HEK293 (cell line): ENCODE measurements around the gene SLC38A7.
A peak's percentile ranks its signal among the peaks of the same experiment; 100 is the strongest.

Source experiments
- ATF2 ChIP-seq: fragments of 450-650 bp; formaldehyde crosslinking; IDR thresholded peaks from 2 replicates; pipeline ENCODE4 v1.5.1; 2016; ENCODE audit warnings: missing biosample characterization, missing genetic modification characterization, low read depth
- CTCF ChIP-seq: fragments of 450-650 bp; formaldehyde crosslinking; IDR thresholded peaks from 2 replicates; pipeline ENCODE4 v1.5.1; 2016; ENCODE audit warnings: missing biosample characterization, missing genetic modification characterization
- IKZF3 ChIP-seq: fragments of 450-650 bp; IDR thresholded peaks from 2 replicates; pipeline ENCODE4 v1.5.0; 2018; ENCODE audit warnings: missing biosample characterization, mild to moderate bottlenecking, missing genetic modification characterization, moderate library complexity
- MEIS1 ChIP-seq: sonication (generic); formaldehyde crosslinking; IDR thresholded peaks from 2 replicates; pipeline ENCODE4 v1.8.1; 2022; ENCODE audit warnings: missing genetic modification reagents, mild to moderate bottlenecking, borderline replicate concordance
- MZF1 ChIP-seq: fragments of 450-650 bp; formaldehyde crosslinking; IDR thresholded peaks from 2 replicates; pipeline ENCODE4 v1.5.1; 2017; ENCODE audit warnings: missing biosample characterization, missing genetic modification characterization, borderline replicate concordance
- SETDB1 ChIP-seq: IDR thresholded peaks from one replicate; pipeline ENCODE4 v1.6.1; 2017; ENCODE audit warnings: mild to moderate bottlenecking, low read length, moderate library complexity, mixed read lengths; ENCODE audit not compliant: insufficient read length
- SP2 ChIP-seq: fragments of 450-650 bp; formaldehyde crosslinking; IDR thresholded peaks from 2 replicates; pipeline ENCODE4 v1.5.1; 2016; ENCODE audit warnings: missing biosample characterization, missing genetic modification characterization
- YY1 ChIP-seq: fragments of 450-650 bp; formaldehyde crosslinking; IDR thresholded peaks from 2 replicates; pipeline ENCODE4 v1.5.1; 2018; ENCODE audit warnings: missing biosample characterization, missing genetic modification characterization
- ZBTB17 ChIP-seq: fragments of 450-650 bp; formaldehyde crosslinking; IDR thresholded peaks from 2 replicates; pipeline ENCODE4 v1.5.1; 2016; ENCODE audit warnings: missing biosample characterization, missing genetic modification characterization
- ZBTB20 ChIP-seq: fragments of 450-650 bp; formaldehyde crosslinking; IDR thresholded peaks from 2 replicates; pipeline ENCODE4 v1.5.1; 2016; ENCODE audit warnings: missing biosample characterization, missing genetic modification characterization
- ZEB2 ChIP-seq: fragments of 450-650 bp; formaldehyde crosslinking; IDR thresholded peaks from 2 replicates; pipeline ENCODE4 v1.5.1; 2016; ENCODE audit warnings: missing biosample characterization, missing genetic modification characterization
- ZNF121 ChIP-seq: fragments of 450-650 bp; formaldehyde crosslinking; IDR thresholded peaks from 2 replicates; pipeline ENCODE4 v1.5.1; 2016; ENCODE audit warnings: missing biosample characterization, missing genetic modification characterization
- ZNF18 ChIP-seq: fragments of 450-650 bp; formaldehyde crosslinking; IDR thresholded peaks from 2 replicates; pipeline ENCODE4 v1.5.1; 2016; ENCODE audit warnings: missing biosample characterization, missing genetic modification characterization
- ZNF19 ChIP-seq: fragments of 450-650 bp; formaldehyde crosslinking; IDR thresholded peaks from 2 replicates; pipeline ENCODE4; 2016; ENCODE audit warnings: missing biosample characterization, missing genetic modification characterization, low read depth
- ZNF214 ChIP-seq: fragments of 450-650 bp; formaldehyde crosslinking; IDR thresholded peaks from 2 replicates; pipeline ENCODE4 v1.5.1; 2017; ENCODE audit warnings: missing biosample characterization, mild to moderate bottlenecking, missing genetic modification characterization, borderline replicate concordance
- ZNF221 ChIP-seq: fragments of 450-650 bp; formaldehyde crosslinking; IDR thresholded peaks from 2 replicates; pipeline ENCODE4 v1.5.1; 2017; ENCODE audit warnings: missing biosample characterization, missing genetic modification characterization, borderline replicate concordance
- ZNF239 ChIP-seq: fragments of 450-650 bp; formaldehyde crosslinking; IDR thresholded peaks from 2 replicates; pipeline ENCODE4 v1.5.1; 2016; ENCODE audit warnings: missing biosample characterization, missing genetic modification characterization
- ZNF24 ChIP-seq: fragments of 450-650 bp; formaldehyde crosslinking; IDR thresholded peaks from 2 replicates; pipeline ENCODE4 v1.5.1; 2016; ENCODE audit warnings: missing biosample characterization, missing genetic modification characterization
- ZNF341 ChIP-seq: fragments of 450-650 bp; formaldehyde crosslinking; IDR thresholded peaks from 2 replicates; pipeline ENCODE4; 2016; ENCODE audit warnings: low read depth, missing biosample characterization, missing genetic modification characterization
- ZNF366 ChIP-seq: fragments of 450-650 bp; formaldehyde crosslinking; conservative IDR thresholded peaks from 2 replicates; pipeline ENCODE4 v1.5.1; 2016; ENCODE audit warnings: missing biosample characterization, missing genetic modification characterization
- ZNF394 ChIP-seq: fragments of 450-650 bp; formaldehyde crosslinking; IDR thresholded peaks from 2 replicates; pipeline ENCODE4 v1.5.1; 2016; ENCODE audit warnings: missing biosample characterization, missing genetic modification characterization, mild to moderate bottlenecking, moderate library complexity, borderline replicate concordance
- ZNF473 ChIP-seq: fragments of 450-650 bp; formaldehyde crosslinking; IDR thresholded peaks from 2 replicates; pipeline ENCODE4 v1.5.1; 2017; ENCODE audit warnings: missing biosample characterization, missing genetic modification characterization
- ZNF513 ChIP-seq: fragments of 450-650 bp; IDR thresholded peaks from 2 replicates; pipeline ENCODE4 v1.5.1; 2018; ENCODE audit warnings: missing biosample characterization, missing genetic modification characterization
- ZNF548 ChIP-seq: fragments of 450-650 bp; formaldehyde crosslinking; IDR thresholded peaks from 2 replicates; pipeline ENCODE4 v1.5.1; 2016; ENCODE audit warnings: missing biosample characterization, missing genetic modification characterization
- ZNF561 ChIP-seq: fragments of 450-650 bp; IDR thresholded peaks from 2 replicates; pipeline ENCODE4 v1.5.1; 2018; ENCODE audit warnings: missing biosample characterization, missing genetic modification characterization, borderline replicate concordance
- ZNF580 ChIP-seq: fragments of 450-650 bp; formaldehyde crosslinking; IDR thresholded peaks from 2 replicates; pipeline ENCODE4 v1.5.1; 2016; ENCODE audit warnings: missing biosample characterization, missing genetic modification characterization
- ZNF624 ChIP-seq: fragments of 450-650 bp; formaldehyde crosslinking; IDR thresholded peaks from 2 replicates; pipeline ENCODE4 v1.5.1; 2017; ENCODE audit warnings: missing biosample characterization, missing genetic modification characterization
- ZNF664 ChIP-seq: fragments of 450-650 bp; formaldehyde crosslinking; IDR thresholded peaks from 2 replicates; pipeline ENCODE4 v1.5.1; 2016; ENCODE audit warnings: missing biosample characterization, missing genetic modification characterization
- ZNF707 ChIP-seq: fragments of 450-650 bp; formaldehyde crosslinking; IDR thresholded peaks from 2 replicates; pipeline ENCODE4 v1.5.1; 2016; ENCODE audit warnings: missing biosample characterization, missing genetic modification characterization
- ZNF776 ChIP-seq: fragments of 450-650 bp; formaldehyde crosslinking; IDR thresholded peaks from 2 replicates; pipeline ENCODE4 v1.5.0; 2017; ENCODE audit warnings: missing biosample characterization, missing genetic modification characterization, borderline replicate concordance
- ZNF792 ChIP-seq: fragments of 450-650 bp; formaldehyde crosslinking; IDR thresholded peaks from 2 replicates; pipeline ENCODE4 v1.5.1; 2016; ENCODE audit warnings: missing biosample characterization, missing genetic modification characterization
- ZSCAN4 ChIP-seq: fragments of 450-650 bp; formaldehyde crosslinking; IDR thresholded peaks from 2 replicates; pipeline ENCODE4 v1.5.1; 2017; ENCODE audit warnings: missing biosample characterization, missing genetic modification characterization
- ZXDB ChIP-seq: fragments of 450-650 bp; formaldehyde crosslinking; IDR thresholded peaks from 2 replicates; pipeline ENCODE4 v1.5.1; 2016; ENCODE audit warnings: missing biosample characterization, missing genetic modification characterization

SLC38A7 gene

GRCh38 chr16:58733671-58734458 lies 49.3 kb upstream of the SLC38A7 start, which contains the start of gene GOT2 (continued):
- TF ChIP-seq ZNF221 (no peak), CTCF (tag by site-specific recombination) (peak; percentile 99), ZSCAN4 (0 out of 2 replicates have a peak, but pooled peaks have one; percentile 61), MEIS1 (CRISPR knock-in tag) (no peak), ZNF19 (tag by site-specific recombination) (no peak), ZNF239 (no peak), ZBTB20 (tag by site-specific recombination) (peak; percentile 81; the same call in 1 of the 2 replicates), ZNF624 (tag by site-specific recombination) (no peak), MZF1 (tag by site-specific recombination) (no peak), ZNF341 (tag by site-specific recombination) (no peak), YY1 (tag by site-specific recombination) (peak; percentile 31; the same call in 1 of the 2 replicates), ZNF792 (tag by site-specific recombination) (no peak), ZNF214 (tag by site-specific recombination) (no peak), ATF2 (tag by site-specific recombination) (peak; percentile 13; the same call in 1 of the 2 replicates), SETDB1 (no peak), ZNF580 (tag by site-specific recombination) (no peak; the same call in 1 of the 2 replicates), ZNF366 (tag by site-specific recombination) (peak; percentile 52; the same call in 1 of the 2 replicates), ZNF18 (tag by site-specific recombination) (no peak), ZNF707 (tag by site-specific recombination) (no peak), ZNF513 (tag by site-specific recombination) (peak; percentile 47; the same call in 1 of the 2 replicates), ZNF776 (tag by site-specific recombination) (no peak), ZNF121 (no peak), ZNF664 (tag by site-specific recombination) (no peak), ZEB2 (tag by site-specific recombination) (peak; percentile 83), ZNF561 (tag by site-specific recombination) (peak; percentile 75; the same call in 1 of the 2 replicates), SP2 (tag by site-specific recombination) (peak; percentile 20; the same call in 1 of the 2 replicates), ZBTB17 (tag by site-specific recombination) (peak; percentile 77), ZNF394 (no peak), ZNF24 (tag by site-specific recombination) (peak; percentile 89), IKZF3 (tag by site-specific recombination) (peak; percentile 45), ZNF548 (tag by site-specific recombination) (no peak), ZNF473 (tag by site-specific recombination) (no peak), ZXDB (tag by site-specific recombination) (peak; percentile 90)
